B cell (primary cell): ENCODE results near the gene SACM1L. TPM values are rescaled to one million over a fixed set of nuclear protein-coding genes. Genes with fewer than 3 reads are reported as not detected.

Experiments used
- ATAC-seq: fragments of 200-7000 bp; cut with Tn5 transposase; one replicate; pipeline ENCODE4 v1.10.0; 2021; ENCODE audit warnings: low read depth, mild to moderate bottlenecking, moderate number of reproducible peaks, moderate library complexity
- CTCF ChIA-PET: fragments of 350-600 bp; sonication (Branson Sonifier 250); formaldehyde crosslinking; loops from one replicate; lab custom pipeline; 2021; ENCODE audit warnings: antibody characterized with exemption, inconsistent platforms; lab: Charles Lee
- POLR2A ChIA-PET: fragments of 350-600 bp; sonication (Branson Sonifier 250); formaldehyde crosslinking; loops from one replicate; lab custom pipeline; 2021; ENCODE audit warnings: antibody characterized with exemption; lab: Charles Lee
- DNase-seq: peaks from one replicate; pipeline ENCODE4 v3.0.0; 2013
- H2AFZ ChIP-seq: 2 replicates; pipeline ENCODE4 v1.6.1; 2012; ENCODE audit warnings: mild to moderate bottlenecking, low read depth, low read length; ENCODE audit not compliant: insufficient read depth, poor library complexity, severe bottlenecking
- H3K27ac ChIP-seq, 2 donors: 1 replicate in 1 of 2; 2 replicates in 1 of 2; pipeline ENCODE4 v1.5.1; 2012 to 2013; ENCODE audit warnings: low read length in 2 of 2, mild to moderate bottlenecking in 2 of 2, moderate library complexity in 1 of 2
- H3K27me3 ChIP-seq, 4 experiments: fragments of 200-600 bp in 1 of 4; sonication (generic) in 1 of 4; replicated peaks in 1 of 4; 1 replicate in 2 of 4; 2 replicates in 2 of 4; pipeline versions ENCODE4 v1.6.1 to v1.7.0; 2013 to 2016; ENCODE audit warnings: low read length in 3 of 4, mild to moderate bottlenecking in 2 of 4, mixed read lengths in 1 of 4, moderate library complexity in 1 of 4; ENCODE audit not compliant: insufficient read depth in 4 of 4, control insufficient read depth in 3 of 4; ENCODE audit errors: control extremely low read depth in 1 of 4
- H3K36me3 ChIP-seq, 2 experiments: replicated peaks in 1 of 2; 1 replicate in 1 of 2; 2 replicates in 1 of 2; pipeline versions ENCODE4 v1.6.1 to v1.7.1; 2013; ENCODE audit warnings: low read length in 1 of 2; ENCODE audit not compliant: insufficient read depth in 2 of 2, control insufficient read depth in 1 of 2; ENCODE audit errors: control extremely low read depth in 1 of 2, extremely low read depth in 1 of 2
- H3K4me1 ChIP-seq, 2 donors: fragments of 200-600 bp in 1 of 2; sonication (generic) in 1 of 2; 1 replicate in 1 of 2; 2 replicates in 1 of 2; pipeline versions ENCODE4 v1.5.1 to v1.6.1; 2013 to 2017; ENCODE audit warnings: low read length in 2 of 2; ENCODE audit not compliant: control insufficient read depth in 2 of 2, insufficient read depth in 2 of 2
- H3K4me2 ChIP-seq: replicated peaks from 2 replicates; pipeline ENCODE3; 2012; ENCODE audit warnings: mild to moderate bottlenecking, low read depth, low read length; ENCODE audit not compliant: poor library complexity, severe bottlenecking
- H3K4me3 ChIP-seq, 5 experiments: fragments of 200-600 bp in 1 of 5; sonication (generic) in 1 of 5; 1 replicate in 3 of 5; 2 replicates in 2 of 5; pipeline versions ENCODE4 v1.5.1 to v1.7.0; 2011 to 2016; ENCODE audit warnings: low read length in 4 of 5, mild to moderate bottlenecking in 4 of 5, low read depth in 2 of 5, control low read depth in 1 of 5, moderate library complexity in 1 of 5; ENCODE audit not compliant: insufficient read depth in 1 of 5; ENCODE audit errors: control extremely low read depth in 1 of 5, extremely low read depth in 1 of 5
- H3K79me2 ChIP-seq: fragments of 200-600 bp; sonication (generic); one replicate; pipeline ENCODE4 v1.6.0; 2016; ENCODE audit warnings: low read length; ENCODE audit not compliant: control insufficient read depth, insufficient read depth
- H3K9ac ChIP-seq: fragments of 200-600 bp; sonication (generic); 2 replicates; pipeline ENCODE4 v1.6.1; 2017; ENCODE audit warnings: mild to moderate bottlenecking, low read length, moderate library complexity
- H3K9me3 ChIP-seq, 3 donors: one replicate each; pipeline versions ENCODE4 v1.6.1 to v1.7.1; 2013; ENCODE audit warnings: low read length in 2 of 3; ENCODE audit not compliant: control insufficient read depth in 2 of 3, insufficient read depth in 1 of 3; ENCODE audit errors: control extremely low read depth in 1 of 3
- H4K20me1 ChIP-seq: 2 replicates; pipeline ENCODE4 v1.6.0; 2012; ENCODE audit warnings: mild to moderate bottlenecking, low read length; ENCODE audit not compliant: insufficient read depth, control insufficient read depth, poor library complexity, severe bottlenecking
- H3K27ac Mint-ChIP-seq: one replicate; pipeline ENCODE4 v1.8.0; 2021; ENCODE audit warnings: mixed read lengths
- H3K27me3 Mint-ChIP-seq: one replicate; pipeline ENCODE4 v1.8.0; 2021; ENCODE audit warnings: mixed read lengths
- H3K4me1 Mint-ChIP-seq: one replicate; pipeline ENCODE4 v1.8.0; 2021; ENCODE audit warnings: mixed read lengths
- H3K4me3 Mint-ChIP-seq: one replicate; pipeline ENCODE4 v1.8.0; 2021; ENCODE audit warnings: mixed read lengths
- H3K9me3 Mint-ChIP-seq: one replicate; pipeline ENCODE4 v1.8.0; 2022; ENCODE audit warnings: mixed read lengths; ENCODE audit not compliant: insufficient read depth
- EZH2 ChIP-seq: IDR thresholded peaks from 2 replicates; pipeline ENCODE4 v1.6.1; 2012; ENCODE audit warnings: borderline replicate concordance, low read depth, mild to moderate bottlenecking, moderate library complexity, low read length; ENCODE audit not compliant: insufficient read depth, poor library complexity, severe bottlenecking
- WGBS: methylation state at CpG from one replicate; pipeline ENCODE4 v1.1.5; 2013; ENCODE audit warnings: missing lambda C conversion rate; ENCODE audit not compliant: insufficient coverage; 5-methylcytosine and 5-hydroxymethylcytosine counted together
- intact Hi-C: fragments of 100-400 bp; cut with micrococcal nuclease; formaldehyde crosslinking; loops from one replicate; pipeline ENCODE4 v1.10.0; 2022
- polyA plus RNA-seq: library from polyadenylated mRNA; depleted of rRNA; stranded (reverse); fragments of >200 nt; gene quantifications from 2 replicates; pipeline ENCODE4 v1.2.3, GENCODE V29; 2012
- total RNA-seq, 2 donors: library from RNA; stranded (reverse); fragments of 120-200 nt in 1 of 2; gene quantifications; 1 replicate in 1 of 2; 2 replicates in 1 of 2; pipeline versions ENCODE4 v1.2.3 to v1.2.4, GENCODE V29; 2013 to 2022
- TF ChIP-seq, protein P1 (sequence below): fragments of 200-600 bp; IDR thresholded peaks from one replicate; pipeline ENCODE4 v1.8.0; 2022; ENCODE audit warnings: antibody characterized with exemption, mild to moderate bottlenecking

Gene SACM1L
- total and polyA plus RNA-seq, 2 donors (not counting 1 experiment from before 2014, with no cell fraction given): 20.7 to 85.7 TPM

DNA sequence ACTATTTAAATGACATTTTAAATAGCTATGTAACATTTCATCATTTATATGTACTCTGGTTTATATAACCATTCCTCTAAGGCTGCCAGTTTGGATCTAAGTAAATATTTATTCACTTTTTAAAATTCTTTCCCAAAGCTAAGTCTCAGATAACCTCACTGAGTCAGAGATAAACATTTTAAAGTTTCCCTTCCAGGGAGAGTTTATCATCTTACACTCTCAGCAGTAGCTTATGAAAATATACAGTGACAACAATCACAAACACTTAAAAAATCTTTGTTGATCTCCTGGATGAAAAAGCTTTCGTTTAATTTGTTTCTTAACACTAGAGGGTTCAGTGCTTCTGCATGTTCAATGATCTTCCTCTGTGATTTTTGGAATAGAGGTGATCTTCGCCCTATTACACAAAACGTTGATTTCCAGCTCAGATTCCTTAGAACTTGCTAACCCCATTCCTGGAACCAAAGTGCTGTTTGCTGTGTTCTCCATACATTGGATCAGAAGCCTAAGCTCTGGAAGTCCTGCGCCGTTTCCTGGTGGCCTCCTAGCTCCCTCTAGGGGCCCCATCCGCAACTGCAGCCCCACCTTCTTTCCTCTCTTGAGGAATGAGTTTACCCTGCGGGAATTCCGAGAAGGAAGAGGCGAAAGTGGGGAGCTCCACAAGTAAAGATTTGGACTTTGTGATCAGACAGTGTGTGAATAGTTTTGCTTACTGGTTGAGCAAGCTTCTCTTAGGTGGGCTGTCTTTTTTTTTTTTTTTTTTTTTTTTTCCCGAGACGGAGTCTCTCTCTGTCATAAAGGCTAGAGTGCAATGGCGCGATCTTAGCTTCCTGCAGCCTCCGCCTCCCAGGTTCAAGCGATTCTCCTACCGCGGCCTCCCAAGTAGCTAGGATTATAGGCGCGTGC, 29.3 kb upstream of the SACM1L start:
- CTCF ChIA-PET: interaction anchor here (0.6 to 4.3 kb wide), 72 partner anchors 9 to 1208 kb away, joined by 3 to 186 read pairs (median 5); partner anchors contain the start of genes LIMD1 and SACM1L
- no peak overlapping the region for H3K27ac Mint-ChIP-seq
- no peak for TF ChIP-seq EZH2
- TF ChIP-seq, protein P1, sequence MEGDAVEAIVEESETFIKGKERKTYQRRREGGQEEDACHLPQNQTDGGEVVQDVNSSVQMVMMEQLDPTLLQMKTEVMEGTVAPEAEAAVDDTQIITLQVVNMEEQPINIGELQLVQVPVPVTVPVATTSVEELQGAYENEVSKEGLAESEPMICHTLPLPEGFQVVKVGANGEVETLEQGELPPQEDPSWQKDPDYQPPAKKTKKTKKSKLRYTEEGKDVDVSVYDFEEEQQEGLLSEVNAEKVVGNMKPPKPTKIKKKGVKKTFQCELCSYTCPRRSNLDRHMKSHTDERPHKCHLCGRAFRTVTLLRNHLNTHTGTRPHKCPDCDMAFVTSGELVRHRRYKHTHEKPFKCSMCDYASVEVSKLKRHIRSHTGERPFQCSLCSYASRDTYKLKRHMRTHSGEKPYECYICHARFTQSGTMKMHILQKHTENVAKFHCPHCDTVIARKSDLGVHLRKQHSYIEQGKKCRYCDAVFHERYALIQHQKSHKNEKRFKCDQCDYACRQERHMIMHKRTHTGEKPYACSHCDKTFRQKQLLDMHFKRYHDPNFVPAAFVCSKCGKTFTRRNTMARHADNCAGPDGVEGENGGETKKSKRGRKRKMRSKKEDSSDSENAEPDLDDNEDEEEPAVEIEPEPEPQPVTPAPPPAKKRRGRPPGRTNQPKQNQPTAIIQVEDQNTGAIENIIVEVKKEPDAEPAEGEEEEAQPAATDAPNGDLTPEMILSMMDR: peak; percentile 93
- H2AFZ ChIP-seq: no peak overlapping the region
- no peak overlapping the region for H3K4me3 ChIP-seq
- no peak overlapping the region for H3K4me3 Mint-ChIP-seq
- no peaks in the 10 kb centered on the region for H3K27me3 Mint-ChIP-seq
- H3K4me2 ChIP-seq: no peak overlapping the region
- H3K9ac ChIP-seq: no peak overlapping the region
- peaks cover 11 to 24% of the 10 kb centered on the region in 2 donors for H3K4me1 ChIP-seq
- DNase-seq (peak; percentile 63), ATAC-seq (peak; percentile 32)
- H3K9me3 Mint-ChIP-seq: no peaks in the 10 kb centered on the region
- WGBS: 26% methylated on average over 4 of the region's 19 CpGs
- H3K9me3 ChIP-seq: no peaks in the 10 kb centered on the region
- H3K27me3 ChIP-seq: no peaks in the 10 kb centered on the region
- H3K79me2 ChIP-seq: peaks cover 92% of the 10 kb centered on the region
- H4K20me1 ChIP-seq: peaks cover 59% of the 10 kb centered on the region
- POLR2A ChIA-PET: interaction anchor here (0.5 to 0.8 kb wide), 3 partner anchors 35 to 114 kb away, joined by 4 to 7 read pairs (median 6); no protein-coding TSS in a partner anchor
- intact Hi-C loops: loop anchor here (5.0 kb wide), 1 partner anchor 48 kb away; no protein-coding TSS in a partner anchor
- peaks cover 0 to 32% of the 10 kb centered on the region in 2 experiments for H3K36me3 ChIP-seq
- H3K27ac ChIP-seq: peak overlapping the region in 1 of 2 donors; percentile 37
- H3K4me1 Mint-ChIP-seq: peaks cover 36% of the 10 kb centered on the region

GRCh38 chr3:45660567-45660901, 28.7 kb upstream of the SACM1L start:
- intact Hi-C loops: no loop called here
- Histone ChIP-seq H3K4me1 (peaks cover 15 to 30% of the 10 kb centered on the region in 2 donors), H3K79me2 (peaks cover 93% of the 10 kb centered on the region), H3K4me2 (no peak overlapping the region), H3K27me3 (no peaks in the 10 kb centered on the region), H3K9ac (no peak overlapping the region), H3K9me3 (no peaks in the 10 kb centered on the region), H4K20me1 (peaks cover 63% of the 10 kb centered on the region), H3K36me3 (peaks cover 0 to 33% of the 10 kb centered on the region in 2 experiments), H3K4me3 (no peak overlapping the region), H3K27ac (no peak overlapping the region), H2AFZ (no peak overlapping the region)
- H3K4me1 Mint-ChIP-seq: peaks cover 42% of the 10 kb centered on the region
- H3K4me3 Mint-ChIP-seq: no peak overlapping the region
- ChIA-PET CTCF (interaction anchor here (0.7 to 4.3 kb wide), 50 partner anchors 9 to 628 kb away, joined by 3 to 186 read pairs (median 7); partner anchors contain the start of genes LIMD1 and SACM1L), POLR2A (no interaction called here)
- no peak overlapping the region for H3K27ac Mint-ChIP-seq
- no peak for ATAC-seq
- H3K27me3 Mint-ChIP-seq: no peaks in the 10 kb centered on the region
- TF ChIP-seq, protein P1: no peak
- no peak for TF ChIP-seq EZH2
- H3K9me3 Mint-ChIP-seq: no peaks in the 10 kb centered on the region
- no peak for DNase-seq
- WGBS: 99% methylated on average over 11 of the region's 11 CpGs
